SK-N-MC (cell line): ENCODE measurements around the gene RGS16.

Experiments used
- EZH2 ChIP-seq: fragments of 200-600 bp; sonication (generic); IDR thresholded peaks from one replicate; pipeline ENCODE4 v1.6.1; 2017; ENCODE audit warnings: antibody characterized with exemption
- POLR2AphosphoS5 ChIP-seq: IDR thresholded peaks from 2 replicates; pipeline ENCODE4 v1.6.1; 2012; ENCODE audit warnings: mild to moderate bottlenecking, low read depth, low read length, borderline replicate concordance

DNA sequence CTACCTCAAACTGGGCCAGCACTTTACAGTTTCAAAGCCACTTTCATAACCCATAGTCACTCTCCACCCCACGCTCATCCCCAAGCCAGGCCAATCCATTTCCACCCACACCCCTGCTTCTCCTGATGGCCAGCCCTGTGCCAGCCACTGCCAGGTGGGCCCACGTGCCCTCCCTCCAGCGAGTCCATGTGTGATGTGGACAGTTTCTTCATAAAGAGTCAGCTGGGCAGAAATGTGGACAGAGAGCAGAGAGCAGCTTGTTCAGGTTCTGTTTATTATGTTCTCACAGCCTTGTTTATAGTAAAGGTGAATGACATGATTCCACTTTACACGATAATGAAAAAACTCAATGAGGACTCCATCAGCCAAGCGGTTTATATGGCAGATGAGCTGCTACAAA lies 37.4 kb upstream of the RGS16 start:
- TF ChIP-seq POLR2AphosphoS5, result no peak
- TF ChIP-seq EZH2, result no peak
